NCI-H1105 (cell line): Measurements from ENCODE around the gene NTN5.

Experiments
- DNase-seq: peaks from one replicate; lab custom pipeline; 2025; lab: John Stamatoyannopoulos, UW

Gene NTN5

GRCh38 chr19:48614436-48615230 lies 58.2 kb downstream of the NTN5 start, which contains the start of gene FAM83E:
Gene FAM83E, minus strand, starts transcription at chr19:48615076. Its CDS starts 1,704 bp downstream, at chr19:48613372.
- peak; percentile 74 for DNase-seq

- DNase-seq: no peak
These were observed 58.9 kb downstream of the NTN5 start for GRCh38 chr19:48613852-48614435.

GRCh38 chr19:48613024-48613851 lies 59.6 kb downstream of the NTN5 start:
- DNase-seq: no peak

GRCh38 chr19:48611872-48612271 lies 60.9 kb downstream of the NTN5 start:
- DNase-seq: no peak
